HepG2 (cell line): ENCODE results near the gene TUT4. TPM values are rescaled to one million over a fixed set of nuclear protein-coding genes. Genes with fewer than 3 reads are reported as not detected.

Source experiments
- ATAC-seq: fragments of 200-7000 bp; cut with Tn5 transposase; 3 replicates; pipeline ENCODE4 v1.9.1; 2020; ENCODE audit warnings: mild to moderate bottlenecking, moderate library complexity
- BruUV-seq: library from RNA; stranded (reverse); fragments of 400-500 nt; replicated peaks from 2 replicates; lab custom pipeline; 2021; lab: Mats Ljungman, UMichigan
- CTCF ChIA-PET: fragments of 300-600 bp; formaldehyde crosslinking; extraction: SDS; loops from one replicate; lab custom pipeline; 2021; ENCODE audit warnings: low total read pairs, inconsistent platforms, low intra/inter-chr PET ratio; lab: Yijun Ruan, JAX
- POLR2A ChIA-PET: fragments of 350-600 bp; sonication (Branson Sonifier 250); formaldehyde crosslinking; loops from one replicate; lab custom pipeline; 2020; ENCODE audit warnings: antibody characterized with exemption, inconsistent platforms; lab: Yijun Ruan, JAX
- DNase-seq: peaks from one replicate; pipeline ENCODE4 v3.0.0-alpha.2; 2015; ENCODE audit warnings: low spot score
- FAIRE-seq: peaks from 3 replicates; lab custom pipeline; 2011; peaks lifted over from hg19 to GRCh38; lab: Jason Lieb, UNC
- H2AFZ ChIP-seq: one replicate; pipeline ENCODE4 v1.6.1; 2011; ENCODE audit warnings: low read length, inconsistent platforms
- H3K27ac ChIP-seq: fragments of 300-600 bp; 3 replicates; pipeline ENCODE4 v1.8.0; 2011; ENCODE audit warnings: mixed run types, mild to moderate bottlenecking, mixed read lengths, low read length, inconsistent platforms; ENCODE audit not compliant: insufficient read depth; ENCODE audit errors: extremely low read length
- H3K27me3 ChIP-seq, 2 experiments: fragments of 200-600 bp in 1 of 2; 2 replicates in 1 of 2; 3 replicates in 1 of 2; pipeline versions ENCODE4 v1.6.0 to v1.8.0; 2011; ENCODE audit warnings: low read length in 2 of 2, mild to moderate bottlenecking in 2 of 2, moderate library complexity in 2 of 2, inconsistent platforms in 1 of 2; ENCODE audit not compliant: insufficient read depth in 2 of 2, control insufficient read depth in 1 of 2
- H3K36me3 ChIP-seq, 2 experiments: fragments of 200-600 bp in 1 of 2; replicated peaks in 1 of 2; 2 replicates in 1 of 2; 3 replicates in 1 of 2; pipeline versions ENCODE4 v1.5.1 to v1.8.0; 2011; ENCODE audit warnings: low read length in 2 of 2, inconsistent platforms in 1 of 2; ENCODE audit not compliant: insufficient read depth in 2 of 2, control insufficient read depth in 1 of 2
- H3K4me1 ChIP-seq: 2 replicates; pipeline ENCODE4 v1.5.1; 2012; ENCODE audit warnings: low read length, inconsistent platforms; ENCODE audit not compliant: insufficient read depth
- H3K4me2 ChIP-seq: 2 replicates; pipeline ENCODE4 v1.6.0; 2011; ENCODE audit warnings: low read depth, low read length, inconsistent platforms
- H3K4me3 ChIP-seq, 3 experiments: fragments of 200-600 bp in 1 of 3; sonication (generic), shearing (Covaris generic) in 1 of 3; replicated peaks in 1 of 3; 2 replicates each; pipeline ENCODE4 v1.5.1; 2011 to 2016; ENCODE audit warnings: low read length in 3 of 3, inconsistent platforms in 2 of 3, low read depth in 2 of 3, mild to moderate bottlenecking in 2 of 3, control low read depth in 1 of 3, mixed read lengths in 1 of 3; ENCODE audit not compliant: insufficient read depth in 1 of 3
- H3K79me2 ChIP-seq: one replicate; pipeline ENCODE4 v1.6.1; 2011; ENCODE audit warnings: low read length, inconsistent platforms; ENCODE audit not compliant: insufficient read depth
- H3K9ac ChIP-seq: 2 replicates; pipeline ENCODE4 v1.6.0; 2011; ENCODE audit warnings: mild to moderate bottlenecking, low read depth, low read length, inconsistent platforms; ENCODE audit not compliant: insufficient read depth
- H3K9me3 ChIP-seq: 2 replicates; pipeline ENCODE4 v1.5.1; 2012; ENCODE audit warnings: mild to moderate bottlenecking, low read length
- H4K20me1 ChIP-seq: 2 replicates; pipeline ENCODE4 v1.6.0; 2011; ENCODE audit warnings: inconsistent platforms, mild to moderate bottlenecking, low read length, moderate library complexity; ENCODE audit not compliant: insufficient read depth
- BORCS8-MEF2B ChIP-seq: sonication (generic); formaldehyde crosslinking; IDR thresholded peaks from 2 replicates; pipeline ENCODE4 v1.8.0; 2022; ENCODE audit warnings: mild to moderate bottlenecking, missing genetic modification reagents
- ELF3 ChIP-seq: IDR thresholded peaks from 2 replicates; pipeline ENCODE4 v1.6.1; 2016; ENCODE audit warnings: missing genetic modification reagents, missing compliant biosample characterization
- ETV5 ChIP-seq: IDR thresholded peaks from 2 replicates; pipeline ENCODE4 v1.6.1; 2018; ENCODE audit warnings: missing biosample characterization, missing genetic modification reagents, inconsistent platforms, borderline replicate concordance
- GMEB2 ChIP-seq: IDR thresholded peaks from 2 replicates; pipeline ENCODE4 v1.6.1; 2016; ENCODE audit warnings: missing biosample characterization, missing genetic modification reagents, low read depth
- HINFP ChIP-seq: sonication (generic); formaldehyde crosslinking; IDR thresholded peaks from 2 replicates; pipeline ENCODE4 v1.4.0; 2020; ENCODE audit warnings: low read depth, mild to moderate bottlenecking, missing genetic modification reagents
- JUNB ChIP-seq: sonication (generic); formaldehyde crosslinking; IDR thresholded peaks from 2 replicates; pipeline ENCODE4 v1.8.0; 2022; ENCODE audit warnings: missing genetic modification reagents, mild to moderate bottlenecking, borderline replicate concordance
- KLF13 ChIP-seq: sonication (generic); formaldehyde crosslinking; IDR thresholded peaks from 2 replicates; pipeline ENCODE4 v1.4.0; 2020; ENCODE audit warnings: mild to moderate bottlenecking, missing genetic modification reagents
- NCOA2 ChIP-seq: sonication (generic); formaldehyde crosslinking; IDR thresholded peaks from 2 replicates; pipeline ENCODE4 v1.8.0; 2022; ENCODE audit warnings: inconsistent platforms
- RELA ChIP-seq: sonication (generic); formaldehyde crosslinking; IDR thresholded peaks from 2 replicates; pipeline ENCODE4 v1.4.0; 2020; ENCODE audit warnings: missing genetic modification reagents
- RORA ChIP-seq: sonication (generic); formaldehyde crosslinking; IDR thresholded peaks from 2 replicates; pipeline ENCODE4 v1.5.0; 2020; ENCODE audit warnings: mild to moderate bottlenecking, missing genetic modification reagents, moderate library complexity
- ZBTB10 ChIP-seq: sonication (generic); formaldehyde crosslinking; IDR thresholded peaks from 2 replicates; pipeline ENCODE4 v1.4.0; 2020; ENCODE audit warnings: missing genetic modification reagents, borderline replicate concordance
- ZNF414 ChIP-seq: sonication (generic); formaldehyde crosslinking; IDR thresholded peaks from 2 replicates; pipeline ENCODE4 v1.5.0; 2020; ENCODE audit warnings: missing genetic modification reagents
- ZNF530 ChIP-seq: sonication (generic); formaldehyde crosslinking; IDR thresholded peaks from 2 replicates; pipeline ENCODE4 v1.5.0; 2020; ENCODE audit warnings: low read depth, mild to moderate bottlenecking, missing genetic modification reagents
- ZNF547 ChIP-seq: sonication (generic); formaldehyde crosslinking; IDR thresholded peaks from 2 replicates; pipeline ENCODE4 v1.5.1; 2020; ENCODE audit warnings: mild to moderate bottlenecking, missing genetic modification reagents
- WGBS: methylation state at CpG from one replicate; pipeline ENCODE4 v1.1.6; 2017; ENCODE audit warnings: low lambda C conversion rate; 5-methylcytosine and 5-hydroxymethylcytosine counted together
- in situ Hi-C: cut with HindIII; loops from 2 replicates; pipeline ENCODE4 v1.10.0; 2017; ENCODE audit warnings: low pct_unique_long_range_greater_than_20kb; ENCODE audit not compliant: extremely low pct_ligation_motif_present
- intact Hi-C: fragments of 100-400 bp; cut with micrococcal nuclease; formaldehyde crosslinking; loops from one replicate; pipeline ENCODE4 v1.10.0; 2022; ENCODE audit not compliant: unreplicated experiment
- polyA plus RNA-seq, 8 experiments: library from polyadenylated mRNA; depleted of rRNA in 3 of 8; stranded (reverse) in 7 of 8; unstranded in 1 of 8; fragments of >200 nt; fragmentation: Illumina TruSeq in 4 of 8; extraction: Trizol in 4 of 8; gene quantifications; 2 replicates each; pipeline versions ENCODE4 v1.2.1 to v1.2.3, GENCODE V29; 2011 to 2016; ENCODE audit warnings: low read depth in 4 of 8, missing spikeins in 1 of 8, mixed read lengths in 1 of 8; ENCODE audit not compliant: insufficient read depth in 1 of 8
- total RNA-seq, 5 experiments: library from RNA; depleted of rRNA; stranded (reverse); fragments of >200 nt; fragmentation: Illumina TruSeq; extraction: Trizol; gene quantifications; 2 replicates each; pipeline ENCODE4 v1.2.3, GENCODE V29; 2016; ENCODE audit warnings: low read depth in 1 of 5

TUT4 gene
- total and polyA plus RNA-seq, 2 of the 13 experiments (the other 11 are each of a cell fraction or from before 2014, with no cell fraction given) = 44.7 to 53.5 TPM

- no peaks in the 10 kb centered on the region for H3K9me3 ChIP-seq
- intact Hi-C loops = loop anchor here (2.0 to 10.0 kb wide), 3 partner anchors 114 to 591 kb away; partner anchors contain the start of gene SLC1A7
- ATAC-seq (peak; percentile 82), FAIRE-seq (no peak), DNase-seq (peak; percentile 74)
- peak overlapping the region; percentile 95 for H3K27ac ChIP-seq
- ChIA-PET CTCF (no interaction called here), POLR2A (interaction anchor here (0.6 to 1.7 kb wide), 17 partner anchors 9 to 188 kb away, joined by 3 to 13 read pairs (median 4); partner anchors contain the start of genes CC2D1B, ORC1 and PRPF38A)
- in situ Hi-C loops = no loop called here
- no peaks in the 10 kb centered on the region for H3K36me3 ChIP-seq
- peak overlapping the region; percentile 95 for H3K9ac ChIP-seq
- no TSS peak for BruUV-seq
- 2% methylated on average over 13 of the region's 66 CpGs for WGBS
- H3K79me2 ChIP-seq = peaks cover 40% of the 10 kb centered on the region
- peak overlapping the region; percentile 78 for H3K4me2 ChIP-seq
- H3K4me1 ChIP-seq = peaks cover 36% of the 10 kb centered on the region
- no peak overlapping the region for H2AFZ ChIP-seq
- no peaks in the 10 kb centered on the region; a peak in 1 of 5 replicates for H3K27me3 ChIP-seq
- peaks cover 33% of the 10 kb centered on the region for H4K20me1 ChIP-seq
- H3K4me3 ChIP-seq = peak overlapping the region; percentile 90 to 94 (median 93)
- TF ChIP-seq BORCS8-MEF2B = peak; percentile 73; the same call in 1 of the 2 replicates
- no peak for TF ChIP-seq ZNF530 (CRISPR knock-in tag)
- TF ChIP-seq ETV5 (CRISPR knock-in tag) = no peak; the same call in 1 of the 2 replicates
- TF ChIP-seq ZBTB10 = peak; percentile 77
- TF ChIP-seq KLF13 (CRISPR knock-in tag) = no peak
- TF ChIP-seq ELF3 = no peak
- peak; percentile 76; the same call in 1 of the 2 replicates for TF ChIP-seq ZNF547 (CRISPR knock-in tag)
- no peak for TF ChIP-seq JUNB (CRISPR knock-in tag)
- no peak for TF ChIP-seq RORA (CRISPR knock-in tag)
- TF ChIP-seq GMEB2 (CRISPR knock-in tag) = no peak
- no peak for TF ChIP-seq HINFP (CRISPR knock-in tag)
- TF ChIP-seq RELA (CRISPR knock-in tag) = 0 out of 2 replicates have a peak, but pooled peaks have one; percentile 34
- no peak for TF ChIP-seq ZNF414
- TF ChIP-seq NCOA2 (CRISPR knock-in tag) = peak; percentile 46; the same call in 1 of the 2 replicates
Measured at GRCh38 chr1:52553362-52554266, 722 bp upstream of the TUT4 start.
